GM23248 (cell line): ENCODE measurements around the gene FOXN3.

Experiments
- EZH2 ChIP-seq: fragments of 200-600 bp; sonication (generic); IDR thresholded peaks from 2 replicates; pipeline ENCODE4 v1.6.1; 2018; ENCODE audit warnings: antibody characterized with exemption, mild to moderate bottlenecking; ENCODE audit not compliant: insufficient read depth, poor library complexity, severe bottlenecking
- EZH2phosphoT487 ChIP-seq: fragments of 200-600 bp; sonication (generic); IDR thresholded peaks from 2 replicates; pipeline ENCODE4 v1.6.1; 2018; ENCODE audit warnings: antibody characterized with exemption, moderate library complexity, mild to moderate bottlenecking, low read depth; ENCODE audit not compliant: insufficient read depth

DNA sequence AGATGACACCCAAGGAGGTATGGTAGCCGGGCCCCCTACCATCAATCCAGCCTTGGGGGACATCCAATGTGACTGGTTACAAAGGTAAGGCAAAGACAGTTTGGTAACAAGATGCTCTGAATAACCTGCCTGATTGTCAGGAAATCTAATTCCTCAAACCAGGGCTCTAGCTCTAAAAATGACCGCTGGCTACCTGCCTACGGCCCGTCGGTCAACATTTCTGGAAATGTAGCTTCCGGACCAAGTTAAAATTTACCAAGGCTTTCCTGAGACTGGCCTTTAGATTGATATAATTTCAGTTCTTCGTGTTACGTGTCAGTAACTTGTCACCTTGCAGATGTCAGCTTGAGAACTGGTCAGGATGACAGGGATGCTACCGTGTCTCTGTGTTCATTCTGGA lies 34.2 kb upstream of the FOXN3 start:
- TF ChIP-seq EZH2phosphoT487 (no peak), EZH2 (no peak)
